NCI-H2196 (cell line): ENCODE results near the gene LMO7.
A peak's percentile ranks its signal among the peaks of the same experiment; 100 is the strongest.

ENCODE experiments used
- DNase-seq: peaks from one replicate; lab custom pipeline; 2025; ENCODE audit not compliant: unreplicated experiment; lab: John Stamatoyannopoulos, UW

LMO7 gene

GRCh38 chr13:75876142-75877050, 240.3 kb downstream of the LMO7 start:
- DNase-seq: peak; percentile 13

- no peak for DNase-seq
Measured at GRCh38 chr13:75877071-75877470, 240.9 kb downstream of the LMO7 start.

- no peak for DNase-seq
Measured at GRCh38 chr13:75879656-75880055, 243.5 kb downstream of the LMO7 start.

- DNase-seq: no peak
Measured at GRCh38 chr13:75881109-75881775, 245.1 kb downstream of the LMO7 start.

GRCh38 chr13:75882261-75882660, 246.1 kb downstream of the LMO7 start:
- no peak for DNase-seq

- DNase-seq: no peak
Measured at GRCh38 chr13:75889427-75889826, 253.3 kb downstream of the LMO7 start.

- no peak for DNase-seq
Measured at GRCh38 chr13:75895168-75895567, 259.0 kb downstream of the LMO7 start.

GRCh38 chr13:75896271-75896670, 260.1 kb downstream of the LMO7 start:
- DNase-seq: no peak

- no peak for DNase-seq
Measured at GRCh38 chr13:75897386-75897785, 261.3 kb downstream of the LMO7 start.

GRCh38 chr13:75901501-75901900, 265.4 kb downstream of the LMO7 start:
- DNase-seq: no peak

- DNase-seq: no peak
Measured at GRCh38 chr13:75902166-75903104, 266.3 kb downstream of the LMO7 start.

GRCh38 chr13:75904012-75904411, 267.9 kb downstream of the LMO7 start:
- DNase-seq: no peak

GRCh38 chr13:75906315-75906714, 270.2 kb downstream of the LMO7 start:
- DNase-seq: no peak

GRCh38 chr13:75907044-75907443, 270.9 kb downstream of the LMO7 start:
- DNase-seq: no peak

GRCh38 chr13:75908141-75908540, 272.0 kb downstream of the LMO7 start:
- DNase-seq: no peak
